Tongue (tissue), 2 donors: ENCODE data around the gene NT5C2. TPM values are rescaled to one million over a fixed set of nuclear protein-coding genes. Genes with fewer than 3 reads are reported as not detected.

Source experiments
- DNase-seq: peaks from one replicate; pipeline ENCODE4 v3.0.0-alpha.2; 2015
- total RNA-seq: library from RNA; depleted of rRNA; stranded (reverse); fragments of >200 nt; gene quantifications from one replicate; pipeline ENCODE4 v1.2.3, GENCODE V29; 2014

The NT5C2 gene
- total RNA-seq, 1 donor from 2014 or later: 154 TPM

DNA sequence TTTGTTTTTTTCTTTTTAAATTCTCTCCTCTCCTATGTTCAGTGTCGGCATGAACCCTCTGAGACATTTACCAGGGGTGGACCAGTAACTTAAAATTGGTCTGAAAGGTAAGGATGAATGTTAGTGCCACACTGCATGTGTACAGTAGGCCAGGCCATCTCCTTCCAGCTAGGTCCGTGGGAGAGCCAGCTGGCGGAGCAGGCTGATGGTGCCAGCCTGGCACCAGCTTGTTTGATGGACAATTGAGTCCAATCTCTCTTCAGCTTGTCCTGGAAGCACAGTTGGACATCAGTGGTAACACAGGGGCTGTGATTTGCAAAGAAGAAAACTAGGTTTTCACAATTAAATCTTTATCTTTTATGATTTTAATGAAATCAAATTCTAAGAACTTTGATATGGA, 138.5 kb downstream of the NT5C2 start:
- DNase-seq: no peak

DNA sequence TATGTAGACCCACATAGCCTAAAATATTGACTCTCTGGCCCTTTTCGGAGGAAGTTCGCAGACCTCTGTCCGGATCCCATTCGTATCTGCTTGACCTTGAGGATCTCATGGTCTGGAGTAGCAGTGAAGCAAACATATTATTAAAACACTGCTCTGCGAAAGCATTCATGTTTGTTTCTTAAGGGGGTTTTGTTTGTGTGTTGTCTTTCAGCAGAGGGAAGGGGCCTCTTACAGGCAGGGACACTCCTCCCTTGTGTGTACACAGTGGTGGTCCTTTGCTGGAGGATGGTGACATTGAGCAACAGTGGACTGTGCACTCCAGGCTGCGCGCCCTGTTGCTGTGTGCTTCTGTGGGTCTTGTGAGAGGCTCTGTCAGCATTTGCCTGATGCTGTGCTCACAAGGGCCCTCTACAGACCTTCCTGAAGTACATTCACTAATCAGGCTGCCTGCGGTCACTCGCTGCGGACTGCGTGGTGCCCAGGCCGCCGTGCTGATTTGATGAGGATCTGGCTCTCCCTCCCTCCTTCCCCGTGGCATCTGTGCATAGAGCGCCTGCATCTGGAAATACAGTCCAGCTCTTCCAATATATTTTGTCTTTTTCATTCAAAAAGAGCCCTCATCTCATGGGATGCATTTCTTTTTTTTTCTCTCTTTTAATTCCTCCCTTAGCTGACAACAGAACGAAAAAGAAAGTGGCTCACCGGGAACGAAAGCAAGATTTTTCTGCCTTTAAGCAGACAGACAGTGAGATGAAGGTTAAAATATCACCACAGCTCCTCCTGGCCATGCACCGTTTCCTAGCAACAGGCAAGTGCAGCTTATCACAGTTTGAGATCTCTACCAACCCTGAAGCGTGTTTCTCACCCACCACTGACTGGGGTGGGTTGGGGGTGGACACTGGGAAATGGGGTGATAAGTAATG, 139.2 kb downstream of the NT5C2 start:
- DNase-seq: peak; percentile 46

DNA sequence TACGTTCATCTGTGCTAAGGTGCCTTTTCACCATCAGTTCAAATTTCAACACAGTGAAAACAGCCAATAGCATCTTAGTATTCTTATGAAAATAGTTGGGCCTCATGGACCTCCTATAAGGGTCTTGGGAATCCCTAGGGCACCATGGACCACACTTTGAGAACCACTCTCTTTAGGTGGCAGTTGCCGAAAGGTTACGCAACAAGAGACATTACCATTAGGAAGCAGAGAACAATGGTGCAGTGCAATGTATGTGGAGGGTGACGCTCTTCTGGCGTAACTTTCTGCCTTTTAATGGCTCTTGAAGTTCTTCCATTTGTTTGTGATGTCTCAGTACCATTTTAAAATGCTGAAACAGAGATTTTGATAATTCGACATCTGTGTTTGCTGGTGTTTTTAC, 143.8 kb downstream of the NT5C2 start:
- no peak for DNase-seq

DNA sequence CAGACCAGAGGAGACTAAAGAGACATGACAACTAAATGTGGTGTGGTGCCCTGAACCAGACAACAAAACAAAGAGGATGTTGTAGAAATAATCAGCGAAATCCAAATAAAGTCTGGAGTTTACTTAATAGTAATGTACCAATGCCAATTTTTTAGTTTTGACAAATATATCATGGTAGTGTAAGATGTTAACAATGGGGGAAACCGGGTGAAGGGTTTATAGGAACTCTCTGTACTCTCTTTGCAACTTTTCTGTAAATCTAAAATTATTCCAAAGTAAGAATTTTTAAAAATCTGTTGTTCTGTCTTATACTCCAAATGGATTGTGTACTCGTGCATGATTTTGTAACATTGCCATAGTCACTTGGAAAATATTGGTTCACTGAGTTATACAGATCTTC, 145.7 kb downstream of the NT5C2 start:
- no peak for DNase-seq

DNA sequence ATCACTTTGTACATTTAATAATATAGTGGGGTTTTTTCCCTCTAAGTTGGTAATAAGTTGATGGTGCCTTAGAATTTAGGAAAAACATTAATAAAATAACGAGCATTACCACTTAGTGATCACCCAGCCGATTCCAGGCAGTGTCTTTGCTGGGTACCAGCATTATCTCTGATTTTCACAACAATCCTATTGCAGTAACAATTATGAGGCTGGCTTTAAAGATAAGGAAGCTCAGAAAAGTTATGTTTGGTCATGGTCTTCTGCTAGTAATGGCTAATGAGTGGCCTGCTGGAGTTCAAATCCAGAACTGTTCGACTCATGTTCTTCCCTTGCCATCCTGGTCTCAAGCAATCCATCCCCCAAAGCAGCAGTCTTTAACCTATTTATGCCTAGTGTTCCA, 147.1 kb downstream of the NT5C2 start:
- no peak for DNase-seq

DNA sequence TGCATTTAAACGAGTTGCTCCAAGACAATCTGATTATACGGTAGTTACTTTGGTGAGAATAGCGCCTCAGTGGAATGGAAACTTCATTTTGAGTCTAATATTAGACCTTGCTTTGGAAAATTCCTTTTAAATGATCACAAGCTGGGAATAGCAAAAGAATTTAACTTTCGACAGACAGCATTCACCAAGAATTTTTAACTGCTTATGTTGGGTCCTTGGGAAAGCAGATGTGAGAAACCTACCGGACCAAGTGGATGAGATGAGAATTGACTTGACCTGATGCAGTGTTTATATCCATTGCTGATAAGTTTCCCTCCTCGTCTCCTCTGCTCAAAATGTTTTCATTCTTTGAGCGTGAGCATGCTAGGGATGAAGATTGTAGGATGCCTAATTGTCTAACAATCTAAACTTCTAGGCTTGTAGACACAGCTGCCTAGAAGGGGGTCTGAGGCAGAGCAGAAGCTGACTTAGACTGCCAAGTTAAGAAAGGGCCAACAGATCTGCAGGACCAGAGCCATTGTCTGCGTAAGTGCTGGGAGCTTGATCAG, 148.1 kb downstream of the NT5C2 start:
- peak; percentile 34 for DNase-seq

DNA sequence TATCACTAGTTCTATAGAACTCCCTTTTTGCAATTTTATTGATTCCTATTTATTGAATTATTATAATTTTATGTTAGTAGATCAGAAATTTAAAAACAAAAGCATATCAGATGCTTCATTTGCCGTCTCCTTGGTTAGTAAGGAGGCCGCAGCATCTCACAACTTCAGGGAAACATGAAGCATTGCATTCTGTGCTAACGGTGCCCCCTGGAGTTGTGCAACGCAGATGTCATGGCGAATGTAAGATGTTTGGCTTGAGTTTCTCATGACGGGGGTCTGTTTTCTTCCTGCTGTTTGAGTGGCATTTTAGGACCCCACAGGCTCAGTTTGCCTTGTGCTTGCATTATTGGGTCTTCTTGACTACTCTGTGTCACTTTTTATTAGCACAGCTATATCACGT, 150.2 kb downstream of the NT5C2 start:
- DNase-seq: no peak

DNA sequence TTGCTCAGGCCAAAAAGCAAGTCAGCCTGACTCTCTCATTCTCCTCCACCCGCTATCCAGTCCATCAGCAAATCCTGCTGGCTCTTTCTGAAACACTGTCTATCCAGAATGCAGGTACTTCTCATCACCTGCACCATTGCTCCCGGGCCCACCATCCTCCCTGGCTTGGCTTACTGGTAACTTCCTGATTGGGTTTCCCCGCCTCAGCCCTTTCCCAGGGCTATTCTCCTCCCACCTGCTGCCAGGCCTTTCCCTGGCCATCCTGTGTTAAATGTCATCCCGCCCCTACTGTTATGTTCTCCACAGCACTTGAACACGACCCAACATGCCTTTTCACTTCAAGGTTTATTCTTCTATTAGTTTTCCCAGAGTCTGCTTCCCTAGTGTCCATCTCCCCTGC, 150.9 kb downstream of the NT5C2 start:
- no peak for DNase-seq

DNA sequence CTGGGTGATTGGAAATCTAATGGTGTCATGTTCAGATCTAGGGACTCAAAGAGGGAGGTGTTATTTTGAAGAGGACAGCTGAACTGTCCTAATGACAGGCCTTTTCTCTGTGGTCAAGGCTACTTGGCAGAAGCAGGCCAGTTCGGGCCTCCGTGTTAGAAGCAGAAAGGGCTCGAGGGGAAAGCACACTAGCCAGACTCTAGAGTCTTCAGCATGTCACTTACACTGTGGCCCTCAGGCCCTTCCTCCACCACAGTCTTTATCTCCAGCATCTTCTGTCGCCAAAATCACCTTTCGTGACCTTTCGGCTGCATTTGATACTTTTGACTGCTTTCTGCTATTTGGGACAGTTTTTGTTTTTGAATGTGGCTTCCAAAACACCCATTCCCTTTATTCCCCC, 151.7 kb downstream of the NT5C2 start:
- DNase-seq: no peak

DNA sequence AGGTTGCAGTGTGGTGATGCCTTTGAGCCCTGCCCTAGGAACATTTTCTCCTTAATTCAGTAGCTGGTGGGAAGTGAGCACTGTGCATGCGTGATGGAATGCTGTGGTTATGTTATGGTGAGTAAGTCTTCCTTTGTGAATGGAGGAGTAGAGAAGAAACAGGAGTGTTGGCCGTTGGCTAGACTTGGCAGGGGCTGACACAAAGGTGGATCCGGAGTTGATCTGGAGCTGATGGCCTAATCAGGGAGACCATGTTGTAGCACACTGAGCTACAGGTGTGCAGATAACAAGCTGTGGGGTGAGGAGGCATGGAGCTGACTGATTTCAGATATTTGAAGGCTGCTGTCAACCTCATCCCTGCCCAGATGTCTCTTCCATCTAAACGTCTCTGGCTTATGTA, 152.7 kb downstream of the NT5C2 start:
- no peak for DNase-seq

DNA sequence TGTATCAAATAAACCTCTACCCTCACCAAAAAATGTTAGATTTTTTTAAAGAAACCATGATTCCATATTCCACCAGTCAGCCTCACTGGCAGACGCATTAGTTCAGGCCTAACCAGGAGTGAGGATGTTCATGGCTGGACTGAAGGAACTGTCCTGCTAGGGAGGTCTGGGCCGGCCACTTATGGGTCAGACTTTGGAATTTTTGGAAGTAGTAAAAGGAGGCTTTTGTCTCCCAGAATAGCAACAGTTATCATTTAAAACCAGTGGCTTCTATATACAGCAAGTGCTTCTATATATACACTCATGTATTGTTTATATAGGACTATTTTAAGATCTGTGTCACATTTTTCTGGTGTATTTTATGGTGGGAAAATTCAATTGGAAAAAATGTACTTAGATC, 154.5 kb downstream of the NT5C2 start:
- no peak for DNase-seq

Other genes with a start within 250 kb of the NT5C2 start
- gene RPEL1, start 52.6 kb upstream of the NT5C2 start, total RNA-seq: not detected
- gene INA, start 83.9 kb upstream of the NT5C2 start, total RNA-seq: 1.0 TPM
- gene PCGF6, start 157.9 kb upstream of the NT5C2 start, total RNA-seq: 13.7 TPM
- gene TAF5, start 174.7 kb upstream of the NT5C2 start, total RNA-seq: 4.1 TPM
- 102 TPM for gene ATP5MK, start 203.2 kb upstream of the NT5C2 start, total RNA-seq
- 36.0 TPM for gene PDCD11, start 203.4 kb upstream of the NT5C2 start, total RNA-seq